Dendritic cell treated with granulocyte-macrophage colony-stimulating factor and Interleukin-4, amounts not matched to agents 40 ng/mL and 50 ng/mL, for 4 days (primary cell): ENCODE measurements around the gene PALM.
"Not testable (repeated sequence)": the region's sequence is repeated elsewhere in the genome, so short reads cannot be mapped to it uniquely, and the experiment has no call there.

Experiments
- H3K27ac Mint-ChIP-seq: one replicate; pipeline ENCODE4 v1.8.0; 2022; ENCODE audit warnings: mild to moderate bottlenecking, mixed read lengths
- H3K27me3 Mint-ChIP-seq: one replicate; pipeline ENCODE4 v1.8.0; 2022; ENCODE audit warnings: mild to moderate bottlenecking, mixed read lengths
- H3K36me3 Mint-ChIP-seq: one replicate; pipeline ENCODE4 v1.8.0; 2022; ENCODE audit warnings: low read depth, mixed read lengths
- H3K4me1 Mint-ChIP-seq: one replicate; pipeline ENCODE4 v1.8.0; 2022; ENCODE audit warnings: low read depth, mixed read lengths
- H3K4me3 Mint-ChIP-seq: one replicate; pipeline ENCODE4 v1.8.0; 2022; ENCODE audit warnings: mild to moderate bottlenecking, moderate library complexity, mixed read lengths
- H3K9me3 Mint-ChIP-seq: one replicate; pipeline ENCODE4 v1.8.0; 2022; ENCODE audit warnings: mixed read lengths
- intact Hi-C: fragments of 100-400 bp; cut with micrococcal nuclease; formaldehyde crosslinking; loops from one replicate; pipeline ENCODE4 v1.15.0; 2022

PALM gene

GRCh38 chr19:726993-727956 lies 18.5 kb downstream of the PALM start:
- H3K9me3 Mint-ChIP-seq, result no peaks in the 10 kb centered on the region
- intact Hi-C loops, result no loop called here
- H3K27me3 Mint-ChIP-seq, result peaks cover 35% of the 10 kb centered on the region

GRCh38 chr19:728011-728410 lies 19.3 kb downstream of the PALM start:
- Mint-ChIP-seq H3K27ac (no peak overlapping the region), H3K4me1 (peaks cover 6% of the 10 kb centered on the region), H3K36me3 (no peaks in the 10 kb centered on the region), H3K9me3 (no peaks in the 10 kb centered on the region), H3K27me3 (peaks cover 30% of the 10 kb centered on the region), H3K4me3 (no peak overlapping the region)
- intact Hi-C loops, result no loop called here

More at GRCh38 chr19:726993-727956, 18.5 kb downstream of the PALM start:
- H3K4me3 Mint-ChIP-seq, result no peak overlapping the region
- no peak overlapping the region for H3K27ac Mint-ChIP-seq
- H3K4me1 Mint-ChIP-seq, result peaks cover 10% of the 10 kb centered on the region
- H3K36me3 Mint-ChIP-seq, result no peaks in the 10 kb centered on the region

DNA sequence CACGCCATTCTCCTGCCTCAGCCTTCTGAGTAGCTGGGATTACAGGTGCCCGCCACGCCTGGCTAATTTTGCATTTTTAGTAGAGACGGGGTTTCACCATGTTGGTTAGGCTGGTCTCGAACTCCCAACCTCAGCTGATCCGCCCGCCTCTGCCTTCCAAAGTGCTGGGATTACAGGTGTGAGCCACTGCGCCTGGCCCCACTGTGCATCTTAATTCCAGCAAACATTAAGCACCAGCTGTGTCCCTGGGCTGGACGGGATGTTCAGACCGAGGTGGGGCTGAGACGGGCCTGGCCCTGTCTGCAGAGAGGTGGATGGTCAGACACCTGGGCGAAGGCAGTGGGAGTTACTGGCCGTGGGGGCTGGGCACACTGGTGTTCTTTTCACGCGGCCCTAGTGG lies 20.8 kb downstream of the PALM start:
- H3K27ac Mint-ChIP-seq, H3K9me3 Mint-ChIP-seq, intact Hi-C loops, H3K4me3 Mint-ChIP-seq, H3K36me3 Mint-ChIP-seq: not testable (repeated sequence)
- H3K27me3 Mint-ChIP-seq, result peaks cover 27% of the 10 kb centered on the region
- H3K4me1 Mint-ChIP-seq, result peaks cover 17% of the 10 kb centered on the region

GRCh38 chr19:729965-730668 lies 21.4 kb downstream of the PALM start:
- H3K9me3 Mint-ChIP-seq, result no peaks in the 10 kb centered on the region
- intact Hi-C loops, result loop anchor here (5.0 kb wide), 1 partner anchor 143 kb away; the partner anchor contains the start of gene HCN2
- H3K36me3 Mint-ChIP-seq, result no peaks in the 10 kb centered on the region
- peaks cover 17% of the 10 kb centered on the region for H3K4me1 Mint-ChIP-seq
- H3K27ac Mint-ChIP-seq, result no peak overlapping the region
- H3K4me3 Mint-ChIP-seq, result no peak overlapping the region
- H3K27me3 Mint-ChIP-seq, result peaks cover 27% of the 10 kb centered on the region

- H3K27me3 Mint-ChIP-seq, result peaks cover 23% of the 10 kb centered on the region
- H3K27ac Mint-ChIP-seq, result no peak overlapping the region
- no peak overlapping the region for H3K4me3 Mint-ChIP-seq
- no peaks in the 10 kb centered on the region for H3K9me3 Mint-ChIP-seq
- peaks cover 17% of the 10 kb centered on the region for H3K4me1 Mint-ChIP-seq
- intact Hi-C loops, result loop anchor here (5.0 kb wide), 1 partner anchor 144 kb away; the partner anchor contains the start of gene HCN2
- no peaks in the 10 kb centered on the region for H3K36me3 Mint-ChIP-seq
Measured at GRCh38 chr19:731000-731399, 22.3 kb downstream of the PALM start.

DNA sequence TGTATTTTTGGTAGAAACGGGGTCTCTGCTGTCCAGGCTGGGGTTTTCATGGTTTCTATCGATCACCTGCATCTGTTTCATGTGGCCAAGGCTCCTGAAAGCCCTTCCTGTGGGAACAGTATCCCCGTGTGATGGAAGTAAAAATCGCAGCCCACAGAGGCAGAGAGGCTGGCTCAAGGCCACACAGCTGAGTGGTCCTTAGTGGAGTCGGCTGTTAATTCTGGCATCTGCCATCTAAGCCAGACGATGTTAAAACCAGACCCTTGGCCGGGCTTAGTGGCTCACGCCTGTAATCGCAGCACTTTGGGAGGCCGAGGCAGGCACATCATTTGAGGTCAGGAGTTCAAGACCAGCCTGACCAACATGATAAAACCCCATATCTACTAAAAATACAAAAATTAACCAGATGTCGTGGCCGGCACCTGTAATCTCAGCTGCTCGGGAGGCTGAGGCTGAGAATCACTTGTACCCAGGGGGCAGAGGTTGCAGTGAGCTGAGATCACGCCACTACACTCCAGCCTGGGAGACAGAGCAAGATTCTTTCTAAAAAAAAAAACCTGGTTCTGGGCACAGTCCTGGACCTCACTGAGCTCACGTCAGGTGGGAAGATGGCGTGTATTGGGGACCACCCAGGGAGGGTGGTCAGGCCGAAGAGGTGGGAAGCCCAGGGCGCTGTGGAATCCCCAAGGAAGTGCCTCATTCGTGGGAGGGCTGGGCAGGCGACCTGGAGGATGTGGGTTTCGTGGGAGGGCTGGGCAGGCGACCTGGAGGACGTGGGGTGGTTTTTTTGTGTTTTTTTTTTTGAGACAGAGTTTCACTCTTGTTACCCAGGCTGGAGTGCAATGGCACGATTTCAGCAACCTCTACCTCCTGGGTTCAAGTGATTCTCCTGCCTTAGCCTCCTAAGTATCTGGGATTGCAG lies 23.7 kb downstream of the PALM start:
- no peaks in the 10 kb centered on the region for H3K36me3 Mint-ChIP-seq
- no peak overlapping the region for H3K27ac Mint-ChIP-seq
- no peak overlapping the region for H3K4me3 Mint-ChIP-seq
- peaks cover 20% of the 10 kb centered on the region for H3K27me3 Mint-ChIP-seq
- intact Hi-C loops, result loop anchor here (5.0 kb wide), 1 partner anchor 145 kb away; the partner anchor contains the start of gene HCN2
- H3K4me1 Mint-ChIP-seq, result peaks cover 17% of the 10 kb centered on the region
- H3K9me3 Mint-ChIP-seq, result no peaks in the 10 kb centered on the region

GRCh38 chr19:734716-735115 lies 26.0 kb downstream of the PALM start:
- H3K27me3 Mint-ChIP-seq, result peaks cover 26% of the 10 kb centered on the region
- H3K4me3 Mint-ChIP-seq, result no peak overlapping the region
- no peaks in the 10 kb centered on the region for H3K36me3 Mint-ChIP-seq
- H3K4me1 Mint-ChIP-seq, result peaks cover 11% of the 10 kb centered on the region
- H3K27ac Mint-ChIP-seq, result peak overlapping the region; percentile 35
- intact Hi-C loops, result loop anchor here (1.0 to 5.0 kb wide), 2 partner anchors 69 to 147 kb away; partner anchors contain the start of gene HCN2
- H3K9me3 Mint-ChIP-seq, result no peaks in the 10 kb centered on the region

DNA sequence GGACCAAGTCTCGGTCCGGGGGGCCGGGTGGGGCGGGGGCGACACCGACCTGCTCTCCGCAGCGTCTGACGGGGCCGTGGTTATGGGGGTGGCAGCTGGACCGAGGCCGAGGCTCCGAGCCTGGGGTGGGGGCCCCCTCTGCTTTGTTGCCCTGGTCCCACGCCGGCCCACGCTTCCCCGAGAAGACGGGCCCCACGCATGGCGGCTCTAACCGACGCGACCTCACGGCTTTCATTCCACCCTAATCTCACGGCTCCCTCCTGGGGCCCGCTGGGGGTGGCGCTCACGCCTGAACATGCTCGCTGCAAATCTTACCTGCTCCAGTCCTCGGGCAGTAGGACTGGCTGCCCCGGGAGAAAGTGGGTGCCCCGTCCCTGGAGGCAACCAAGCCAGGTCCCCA lies 27.4 kb downstream of the PALM start:
- intact Hi-C loops, result no loop called here
- Mint-ChIP-seq H3K36me3 (no peaks in the 10 kb centered on the region), H3K27ac (no peak overlapping the region), H3K4me1 (peaks cover 11% of the 10 kb centered on the region), H3K27me3 (peaks cover 26% of the 10 kb centered on the region), H3K4me3 (no peak overlapping the region), H3K9me3 (no peaks in the 10 kb centered on the region)

DNA sequence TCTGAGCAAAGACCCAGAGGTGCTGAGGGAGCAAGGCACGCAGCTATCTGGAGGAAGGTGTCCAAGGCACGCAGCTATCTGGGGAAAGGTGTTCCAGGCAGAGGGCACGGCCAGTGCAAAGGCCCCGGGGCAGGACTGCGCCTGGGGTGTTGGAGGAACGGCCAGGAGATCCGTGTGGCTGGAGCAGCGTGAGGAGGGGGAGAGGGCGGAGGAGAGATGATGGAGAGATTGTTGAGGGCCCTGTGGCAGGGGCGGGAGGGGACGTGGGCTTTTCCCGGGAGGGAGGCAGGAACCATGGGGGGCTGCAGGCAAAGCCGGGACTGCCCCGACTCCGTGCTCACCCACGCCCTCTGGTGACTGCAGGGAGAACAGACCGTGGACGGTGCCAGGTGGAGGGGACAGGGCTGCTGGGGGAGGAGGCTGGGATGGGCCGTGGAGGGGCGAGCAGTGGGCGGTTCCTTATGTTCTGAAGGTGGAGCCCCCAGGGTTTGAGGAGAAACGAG lies 28.9 kb downstream of the PALM start:
- Mint-ChIP-seq H3K4me1 (peaks cover 11% of the 10 kb centered on the region), H3K27me3 (peaks cover 26% of the 10 kb centered on the region), H3K36me3 (no peaks in the 10 kb centered on the region), H3K9me3 (no peaks in the 10 kb centered on the region), H3K27ac (no peak overlapping the region), H3K4me3 (no peak overlapping the region)
- intact Hi-C loops, result no loop called here

DNA sequence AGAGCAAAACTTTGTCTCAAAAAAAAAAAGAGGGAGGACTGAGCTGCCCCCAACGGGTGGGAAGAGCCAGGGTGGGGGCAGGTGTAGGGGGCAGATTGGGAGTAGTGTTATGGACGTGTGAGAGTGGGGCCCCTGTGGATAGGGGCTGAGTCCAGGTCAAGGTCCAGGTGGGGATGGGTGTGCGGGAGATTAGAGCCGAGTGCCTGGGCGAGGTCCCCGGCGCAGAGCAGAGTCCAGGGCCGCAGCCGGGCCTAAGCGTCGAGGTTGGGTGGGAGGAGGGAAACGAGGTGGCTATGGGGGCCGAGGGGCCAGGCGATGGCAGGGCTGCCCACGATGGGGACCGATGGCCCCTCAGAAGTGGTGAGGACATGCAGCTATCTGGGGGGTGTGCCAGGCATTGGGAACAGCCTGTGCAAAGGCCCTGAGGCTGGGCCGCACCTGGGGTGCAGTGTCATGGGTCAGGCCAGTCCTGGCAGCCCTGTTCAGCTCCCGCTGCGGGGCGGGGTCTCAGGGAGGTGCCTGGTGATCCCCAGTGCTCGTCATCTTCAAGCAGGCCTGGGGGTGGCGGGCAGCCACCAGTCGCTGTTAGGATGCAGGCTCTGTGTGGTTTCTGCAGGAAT lies 29.9 kb downstream of the PALM start:
- peaks cover 5% of the 10 kb centered on the region for H3K4me1 Mint-ChIP-seq
- no peaks in the 10 kb centered on the region for H3K9me3 Mint-ChIP-seq
- H3K36me3 Mint-ChIP-seq, result no peaks in the 10 kb centered on the region
- H3K27ac Mint-ChIP-seq, result no peak overlapping the region
- peaks cover 23% of the 10 kb centered on the region for H3K27me3 Mint-ChIP-seq
- no peak overlapping the region for H3K4me3 Mint-ChIP-seq
- intact Hi-C loops, result no loop called here

DNA sequence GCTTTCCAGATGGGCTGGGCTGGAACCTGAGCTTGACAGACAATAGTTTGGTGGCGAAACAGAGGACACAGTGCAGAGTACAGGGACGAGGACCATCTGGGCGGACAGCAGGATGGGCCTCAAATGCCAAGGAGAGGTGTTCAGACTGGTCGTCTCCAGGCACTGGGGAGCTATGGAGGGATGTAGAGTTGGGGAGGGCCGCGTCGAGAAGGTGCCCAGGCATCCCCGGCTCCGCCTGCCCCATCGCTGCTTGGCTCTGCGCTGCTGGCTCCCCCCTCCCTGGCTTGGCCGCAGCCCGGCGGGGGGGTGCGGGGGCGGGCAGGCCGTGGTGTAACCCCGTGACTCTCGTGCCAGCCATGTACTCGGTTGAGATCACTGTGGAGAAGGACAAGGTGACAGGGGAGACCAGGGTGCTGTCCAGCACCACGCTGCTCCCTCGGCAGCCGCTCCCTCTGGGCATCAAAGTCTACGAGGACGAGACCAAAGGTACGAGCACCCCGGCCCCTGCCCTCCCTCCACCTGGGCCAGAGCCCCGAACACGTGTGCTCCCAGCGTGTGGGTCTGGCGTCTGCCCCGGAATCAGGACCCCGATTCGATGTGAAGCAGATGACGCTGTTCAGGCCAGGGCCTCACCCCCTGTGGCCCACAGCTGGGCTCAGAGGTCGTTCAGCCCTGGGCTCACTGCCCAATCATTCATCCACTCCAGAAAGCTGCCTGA lies 31.4 kb downstream of the PALM start:
- Mint-ChIP-seq H3K27me3 (peaks cover 23% of the 10 kb centered on the region), H3K4me3 (no peak overlapping the region), H3K9me3 (no peaks in the 10 kb centered on the region), H3K4me1 (no peaks in the 10 kb centered on the region), H3K27ac (no peak overlapping the region), H3K36me3 (no peaks in the 10 kb centered on the region)
- intact Hi-C loops, result no loop called here

GRCh38 chr19:740816-741505 lies 32.2 kb downstream of the PALM start:
- H3K4me3 Mint-ChIP-seq, H3K36me3 Mint-ChIP-seq, H3K27ac Mint-ChIP-seq, H3K9me3 Mint-ChIP-seq, intact Hi-C loops, H3K4me1 Mint-ChIP-seq: not testable (repeated sequence)
- peaks cover 23% of the 10 kb centered on the region for H3K27me3 Mint-ChIP-seq
